NCI-H2029 (cell line): ENCODE measurements around the gene ANXA11.

Experiments
- DNase-seq: peaks from one replicate; lab custom pipeline; 2025; lab: John Stamatoyannopoulos, UW

The ANXA11 gene

DNA sequence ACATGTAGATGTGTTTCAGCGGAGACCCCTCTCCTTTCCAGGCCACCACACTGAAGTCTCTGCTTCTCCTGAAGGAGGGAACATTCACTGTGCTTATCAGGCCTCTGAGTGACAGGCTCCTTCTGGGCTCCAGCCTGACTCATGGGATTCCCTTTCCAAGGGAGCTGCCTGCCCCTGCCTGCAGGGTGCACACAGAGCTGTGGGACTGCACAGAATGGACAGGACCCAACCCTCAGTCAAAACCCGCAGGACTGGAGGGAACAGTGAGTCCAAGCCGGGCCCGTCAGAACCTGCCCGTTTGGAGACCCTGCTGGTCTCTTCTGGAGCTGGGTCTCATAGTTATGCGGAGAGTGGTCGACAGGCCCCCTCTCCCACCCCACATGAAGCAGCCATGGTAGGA, 40.2 kb downstream of the ANXA11 start:
- DNase-seq: no peak

DNA sequence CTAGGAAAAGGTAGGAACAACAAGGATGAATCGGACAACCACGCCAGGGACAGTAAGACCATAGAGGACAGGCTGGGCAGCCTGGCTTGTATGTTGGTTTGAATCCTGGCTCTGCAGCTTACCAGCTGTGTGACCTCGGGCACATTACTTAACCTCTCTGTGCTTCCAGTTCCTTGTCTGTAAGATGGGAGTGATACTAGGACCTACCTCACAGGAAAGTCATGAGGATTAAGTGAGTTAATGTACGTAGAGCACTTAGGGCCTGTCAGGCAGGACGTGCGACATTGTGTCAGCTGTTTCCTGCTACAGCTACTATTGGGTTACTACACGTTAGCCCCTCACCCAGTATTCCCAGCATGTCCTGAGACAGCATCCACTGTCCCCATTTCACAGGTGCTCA, 40.7 kb downstream of the ANXA11 start:
- DNase-seq: no peak

DNA sequence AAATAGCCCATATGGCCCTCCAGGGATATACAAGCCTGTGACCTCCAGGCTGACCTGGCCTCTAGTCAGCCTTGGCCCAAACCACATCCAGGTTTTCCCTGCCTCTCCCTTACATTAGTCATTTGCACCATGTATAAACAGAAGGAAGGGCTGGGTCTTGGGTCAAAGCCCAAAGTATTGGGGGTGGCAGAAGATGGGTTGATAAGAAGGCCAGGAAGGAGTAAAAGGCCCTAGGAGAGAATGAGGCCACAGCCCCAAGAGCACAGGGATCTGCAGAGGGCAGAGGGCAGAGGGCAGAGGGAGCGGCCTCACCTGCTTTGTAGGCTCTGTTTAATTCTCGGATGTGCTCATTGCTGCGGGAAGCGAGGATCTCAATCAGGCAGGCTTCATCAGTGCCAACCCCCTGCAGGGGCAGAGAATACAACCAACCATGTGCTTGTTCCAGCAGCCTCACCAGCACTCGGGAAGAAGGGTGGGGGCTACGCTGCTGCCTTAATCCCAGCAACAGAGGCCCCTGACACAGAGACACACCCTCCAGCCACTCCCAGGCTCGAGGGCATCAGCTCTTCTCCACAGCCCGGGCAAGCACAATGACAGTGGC, 41.5 kb downstream of the ANXA11 start:
- no peak for DNase-seq

DNA sequence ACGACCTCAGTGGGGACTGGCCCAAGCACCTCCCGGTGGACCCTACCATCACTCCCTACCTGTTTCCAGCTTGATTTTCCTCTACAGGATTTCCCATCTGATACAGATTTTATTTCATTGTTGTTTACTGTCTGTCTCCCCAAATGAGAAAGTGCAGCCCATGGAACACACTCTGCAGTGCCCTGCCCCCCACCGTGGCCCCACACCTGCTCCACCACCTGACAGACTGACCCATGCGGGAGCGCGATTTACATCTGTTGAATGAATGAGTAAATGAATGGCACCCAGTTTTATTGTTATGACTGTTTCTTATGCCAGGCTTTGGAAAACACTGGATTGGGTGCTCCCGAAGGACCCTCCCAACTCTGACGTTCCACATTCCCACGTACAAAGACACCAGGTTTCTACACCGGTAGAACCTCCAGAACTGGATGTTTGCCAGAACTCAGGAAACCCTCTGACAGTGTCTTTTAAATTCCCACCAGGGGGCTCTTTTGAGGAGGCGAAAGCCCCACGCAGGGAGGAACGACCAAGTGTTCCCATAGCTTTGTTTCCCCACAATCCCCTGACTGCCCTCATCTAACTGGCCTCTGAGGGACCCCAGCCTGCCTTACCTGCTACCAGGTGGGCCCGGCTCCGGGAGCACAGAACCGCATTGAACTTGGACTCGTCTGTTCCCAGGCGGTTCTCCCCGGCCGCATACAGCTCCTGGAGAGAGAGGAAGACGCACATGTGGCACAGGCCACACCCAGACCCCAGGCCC, 43.8 kb downstream of the ANXA11 start:
- DNase-seq: no peak

- DNase-seq: no peak
These were observed 44.7 kb downstream of the ANXA11 start for GRCh38 chr10:80160361-80161320.

DNA sequence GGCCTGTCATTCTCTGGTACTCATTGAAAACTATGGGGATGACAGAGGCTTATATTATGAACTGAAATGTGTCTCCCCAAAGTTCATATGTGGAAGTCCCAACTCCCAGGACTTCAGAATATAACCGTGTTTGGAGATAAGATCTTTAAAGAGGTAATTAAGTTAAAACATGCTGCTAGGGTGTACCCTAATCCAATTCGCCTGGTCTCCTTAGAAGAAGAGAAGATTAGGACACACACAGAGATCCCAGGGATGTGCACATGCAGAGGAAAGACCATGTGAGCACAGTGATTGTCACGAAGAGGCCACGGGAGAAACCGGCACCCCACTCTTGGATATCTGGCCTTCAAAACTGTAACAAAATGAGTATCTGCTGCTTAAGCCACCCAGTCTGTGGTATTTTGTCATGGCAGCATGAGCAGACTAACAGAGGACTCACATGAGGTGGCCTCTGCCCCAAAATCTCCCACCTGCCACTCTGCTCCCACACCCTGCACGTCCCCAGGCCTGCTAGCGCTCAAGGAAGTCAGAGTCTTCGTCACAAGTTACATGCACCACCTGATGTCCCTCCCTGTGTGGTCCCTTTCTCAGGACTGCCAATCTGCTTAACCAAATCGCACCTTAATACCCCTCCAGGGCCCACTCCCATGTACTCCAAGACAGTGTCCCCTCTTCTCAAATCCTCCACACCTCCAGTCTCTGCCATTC, 46.0 kb downstream of the ANXA11 start:
- DNase-seq: no peak

- peak; percentile 48 for DNase-seq
These were observed 46.7 kb downstream of the ANXA11 start for GRCh38 chr10:80158598-80159127.

GRCh38 chr10:80158126-80158525, 47.2 kb downstream of the ANXA11 start:
- DNase-seq: no peak

GRCh38 chr10:80157561-80157960, 47.8 kb downstream of the ANXA11 start:
- no peak for DNase-seq

GRCh38 chr10:80156216-80156615, 49.1 kb downstream of the ANXA11 start:
- DNase-seq: no peak

DNA sequence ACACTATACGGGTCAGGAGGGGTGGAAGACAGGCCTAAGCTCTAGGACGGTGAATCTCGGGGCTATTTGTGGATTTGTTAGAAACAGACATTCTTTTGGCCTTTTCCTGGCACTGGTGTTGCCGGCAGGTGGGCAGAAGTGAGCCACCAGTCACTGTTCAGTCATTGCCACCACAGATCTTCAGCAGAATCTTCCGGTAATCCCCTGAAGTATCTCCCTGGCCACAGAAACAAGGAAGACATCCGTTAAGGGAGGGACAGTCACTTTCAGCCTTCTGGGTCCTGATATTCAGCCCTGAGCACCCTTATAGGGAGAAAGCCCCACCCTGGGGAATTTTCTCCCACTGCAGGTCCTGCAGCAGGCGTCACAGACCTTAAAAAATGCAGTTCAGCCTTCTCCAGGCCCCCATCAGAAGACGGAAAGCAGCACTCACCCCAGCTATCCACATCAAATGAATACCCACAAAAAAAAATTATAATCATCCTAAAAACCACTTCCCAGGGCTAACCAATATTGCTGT, 49.6 kb downstream of the ANXA11 start:
- DNase-seq: no peak

GRCh38 chr10:80154978-80155695, 50.2 kb downstream of the ANXA11 start:
- DNase-seq: no peak

GRCh38 chr10:80154626-80154977, 50.7 kb downstream of the ANXA11 start:
- DNase-seq: no peak

DNA sequence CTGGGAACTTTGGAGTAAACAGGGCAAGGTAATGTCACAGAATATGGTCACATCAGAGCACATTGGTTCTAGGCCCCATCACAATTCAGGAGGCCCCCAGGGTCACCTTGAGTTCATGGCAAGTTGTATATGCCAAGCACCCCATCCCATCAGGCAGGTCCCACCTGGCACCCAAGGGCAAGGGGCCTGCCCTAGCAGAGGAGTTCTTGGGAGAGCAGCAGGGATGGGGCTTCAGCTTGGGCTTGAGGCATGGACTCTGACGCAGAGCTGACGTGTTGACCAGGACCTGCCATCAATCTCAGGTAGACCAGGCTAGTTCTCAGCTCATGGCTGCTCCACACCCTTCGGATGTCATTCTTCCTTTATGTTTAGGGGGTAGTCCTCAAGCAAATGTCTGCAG, 51.9 kb downstream of the ANXA11 start:
- no peak for DNase-seq

GRCh38 chr10:80152820-80153219, 52.5 kb downstream of the ANXA11 start:
- DNase-seq: no peak

- no peak for DNase-seq
These were observed 55.2 kb downstream of the ANXA11 start for GRCh38 chr10:80150172-80150571.

- no peak for DNase-seq
These were observed 56.2 kb downstream of the ANXA11 start for GRCh38 chr10:80149123-80149522.

DNA sequence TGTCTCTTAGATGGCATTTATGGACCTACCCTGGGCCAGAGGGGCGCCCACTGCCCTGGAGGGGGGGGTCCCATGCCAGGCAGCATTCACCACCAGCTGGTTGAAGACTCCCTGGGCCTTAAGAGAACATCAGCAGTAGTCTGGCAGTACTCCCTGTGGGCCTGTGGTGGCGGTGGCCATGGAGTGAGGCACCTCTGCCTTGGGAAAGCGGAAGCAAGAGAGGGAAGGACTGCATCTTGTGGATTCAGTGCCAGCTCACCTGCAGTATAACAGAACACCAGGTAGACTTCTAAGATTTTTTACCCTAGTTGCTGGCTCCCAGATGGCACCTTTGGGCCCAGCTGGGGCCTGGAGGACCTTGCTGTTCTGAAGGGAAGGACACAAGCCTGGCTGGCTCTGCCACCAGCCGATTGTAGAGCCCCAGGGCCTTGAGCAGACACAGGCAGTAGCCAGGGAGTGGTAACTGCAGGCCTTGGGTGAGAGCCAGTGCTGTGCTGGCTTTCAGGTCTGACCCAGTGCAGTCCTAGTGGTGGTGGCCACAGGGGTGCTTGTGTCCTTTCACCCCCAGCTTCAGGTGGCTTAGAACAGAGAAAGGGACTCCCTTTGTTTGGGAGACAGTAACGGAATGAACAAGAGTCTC, 57.1 kb downstream of the ANXA11 start:
- no peak for DNase-seq

DNA sequence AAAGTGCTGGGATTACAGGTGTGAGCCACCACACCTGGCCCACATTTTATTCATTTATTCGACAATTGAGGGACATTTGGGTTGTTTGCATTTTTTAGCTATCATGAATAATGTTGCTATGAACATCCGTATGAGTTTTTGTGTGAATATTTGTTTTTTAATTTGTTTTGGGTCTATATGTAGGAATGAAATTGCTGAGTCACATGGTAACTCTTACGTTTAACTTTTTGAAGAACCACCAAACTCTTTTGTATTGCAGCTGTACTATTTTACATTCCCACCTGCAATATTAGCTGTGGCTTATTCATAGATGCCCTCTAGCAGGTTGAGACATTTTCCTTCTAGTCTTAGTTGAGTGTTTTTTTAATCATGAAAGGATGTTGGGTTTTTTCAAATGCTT, 58.4 kb downstream of the ANXA11 start:
- DNase-seq: no peak
